Tibial artery (tissue), 4 donors: ENCODE data around the gene ANAPC7.

Source experiments
- DNase-seq, 2 donors: peaks; one replicate each; pipeline ENCODE4 v3.0.0-alpha.2; 2019
- H3K27ac ChIP-seq, 2 donors: fragments of 200-600 bp; sonication (generic) in 1 of 2; 1 replicate in 1 of 2; 2 replicates in 1 of 2; pipeline ENCODE4 v1.5.1; 2018 to 2019; ENCODE audit warnings: mild to moderate bottlenecking in 1 of 2
- H3K27me3 ChIP-seq, 2 donors: fragments of 200-600 bp; sonication (generic) in 1 of 2; one replicate each; pipeline versions ENCODE4 v1.5.1 to v1.6.0; 2016 to 2019
- H3K36me3 ChIP-seq, 3 donors: fragments of 200-600 bp; sonication (generic) in 2 of 3; one replicate each; pipeline ENCODE4 v1.5.1; 2016 to 2019; ENCODE audit warnings: mild to moderate bottlenecking in 2 of 3
- H3K4me1 ChIP-seq, 4 donors: fragments of 200-600 bp; sonication (generic) in 2 of 4; 1 replicate in 3 of 4; 2 replicates in 1 of 4; pipeline ENCODE4 v1.5.1; 2016 to 2019
- H3K4me3 ChIP-seq, 2 donors: fragments of 200-600 bp; sonication (generic) in 1 of 2; 1 replicate in 1 of 2; 2 replicates in 1 of 2; pipeline ENCODE4 v1.5.1; 2018 to 2019; ENCODE audit warnings: mild to moderate bottlenecking in 2 of 2
- H3K9me3 ChIP-seq, 3 donors: fragments of 200-600 bp; sonication (generic) in 1 of 3; one replicate each; pipeline ENCODE4 v1.5.1; 2016 to 2019
- CTCF ChIP-seq, 2 experiments: fragments of 200-600 bp in 1 of 2; fragments of 450-650 bp in 1 of 2; IDR thresholded peaks; one replicate each; pipeline ENCODE4 v1.5.1; 2017 to 2019; ENCODE audit warnings: antibody characterized with exemption in 2 of 2, mild to moderate bottlenecking in 1 of 2, moderate library complexity in 1 of 2
- intact Hi-C: fragments of 100-400 bp; cut with DNase I; formaldehyde crosslinking; loops from one replicate; pipeline ENCODE4 v1.15.0; 2023; ENCODE audit warnings: low total_unique reads

Gene ANAPC7

GRCh38 chr12:110347767-110348166 is 55.7 kb downstream of the ANAPC7 start:
- H3K27ac ChIP-seq = no peak overlapping the region
- no peaks in the 10 kb centered on the region for H3K27me3 ChIP-seq
- intact Hi-C loops = loop anchor here (2.0 kb wide), 1 partner anchor 13 kb away; no protein-coding TSS in a partner anchor
- no peak for TF ChIP-seq CTCF (IDR thresholded peaks at IDR 0.05)
- DNase-seq = no peak
- no peaks in the 10 kb centered on the region for H3K4me1 ChIP-seq
- H3K9me3 ChIP-seq = no peaks in the 10 kb centered on the region
- peaks cover 85 to 86% (median 85%) of the 10 kb centered on the region in 3 donors for H3K36me3 ChIP-seq
- H3K4me3 ChIP-seq = no peak overlapping the region

DNA sequence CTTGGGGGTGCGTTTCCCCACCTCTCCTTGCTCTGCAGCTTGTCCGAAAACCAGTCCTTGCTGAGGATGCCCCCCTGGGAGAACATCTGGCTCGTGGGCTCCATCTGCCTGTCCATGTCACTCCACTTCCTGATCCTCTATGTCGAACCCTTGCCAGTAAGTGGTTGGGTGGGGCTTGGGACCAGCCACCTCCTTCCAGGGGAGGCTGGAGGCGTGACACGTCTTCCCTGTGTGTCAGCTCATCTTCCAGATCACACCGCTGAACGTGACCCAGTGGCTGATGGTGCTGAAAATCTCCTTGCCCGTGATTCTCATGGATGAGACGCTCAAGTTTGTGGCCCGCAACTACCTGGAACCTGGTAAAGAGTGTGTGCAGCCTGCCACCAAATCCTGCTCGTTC is 57.5 kb downstream of the ANAPC7 start:
- Histone ChIP-seq H3K4me1 (no peaks in the 10 kb centered on the region), H3K27me3 (no peaks in the 10 kb centered on the region), H3K9me3 (no peaks in the 10 kb centered on the region), H3K36me3 (peaks cover 97 to 100% (median 99%) of the 10 kb centered on the region in 3 donors), H3K4me3 (no peak overlapping the region), H3K27ac (no peak overlapping the region)
- no peak for TF ChIP-seq CTCF (IDR thresholded peaks at IDR 0.05)
- no peak for DNase-seq
- intact Hi-C loops = no loop called here

DNA sequence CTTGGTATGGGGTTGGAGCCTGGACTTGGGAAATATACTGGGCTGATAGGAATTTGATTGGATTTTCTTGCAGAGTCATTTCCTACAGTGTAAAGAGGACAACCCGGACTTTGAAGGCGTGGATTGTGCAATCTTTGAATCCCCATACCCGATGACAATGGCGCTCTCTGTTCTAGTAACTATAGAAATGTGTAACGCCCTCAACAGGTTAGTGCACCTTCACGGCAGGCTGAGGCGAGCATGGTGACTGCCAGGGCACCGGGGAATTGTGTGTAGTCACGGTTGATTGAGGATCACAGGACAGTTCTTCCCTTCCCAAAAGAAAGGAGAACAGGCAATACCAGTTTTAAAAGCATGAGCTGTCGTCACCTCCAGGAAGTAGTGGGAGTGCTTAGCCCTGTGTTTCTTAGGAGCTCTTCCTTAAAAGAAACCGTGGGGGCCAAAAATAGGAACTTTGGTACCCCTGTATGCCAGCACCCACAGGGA is 58.3 kb downstream of the ANAPC7 start:
- Histone ChIP-seq H3K4me1 (no peaks in the 10 kb centered on the region), H3K36me3 (peaks cover 98 to 100% (median 99%) of the 10 kb centered on the region in 3 donors), H3K4me3 (no peak overlapping the region), H3K27ac (no peak overlapping the region), H3K27me3 (no peaks in the 10 kb centered on the region), H3K9me3 (no peaks in the 10 kb centered on the region)
- no peak for TF ChIP-seq CTCF (IDR thresholded peaks at IDR 0.05)
- DNase-seq = no peak
- intact Hi-C loops = no loop called here

DNA sequence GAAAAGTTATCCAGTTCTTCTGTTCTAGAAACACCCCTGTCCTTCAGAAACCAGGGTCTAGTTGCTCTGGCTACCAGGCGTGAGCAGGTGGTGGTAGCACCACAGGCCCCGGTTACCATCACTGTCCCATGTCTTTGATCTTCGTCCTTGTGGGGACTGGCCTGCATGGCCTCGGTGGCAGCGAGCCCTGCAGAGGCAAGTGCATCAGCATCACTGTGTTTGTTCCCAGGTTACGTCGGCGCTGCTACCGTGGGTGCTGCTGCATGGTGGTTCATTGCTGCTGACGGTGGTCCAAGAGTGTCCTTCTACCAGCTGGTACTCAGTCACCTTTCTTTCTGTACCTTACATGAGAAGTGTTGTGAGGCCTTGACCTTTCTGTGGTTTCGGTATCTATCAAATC is 58.9 kb downstream of the ANAPC7 start:
- TF ChIP-seq CTCF (IDR thresholded peaks at IDR 0.05) = no peak
- DNase-seq = no peak
- Histone ChIP-seq H3K4me1 (no peaks in the 10 kb centered on the region), H3K27ac (no peak overlapping the region), H3K36me3 (peaks cover 99 to 100% (median 100%) of the 10 kb centered on the region in 3 donors), H3K9me3 (no peaks in the 10 kb centered on the region), H3K4me3 (no peak overlapping the region), H3K27me3 (no peaks in the 10 kb centered on the region)
- intact Hi-C loops = no loop called here

GRCh38 chr12:110343736-110344555 is 59.6 kb downstream of the ANAPC7 start:
- no peaks in the 10 kb centered on the region for H3K9me3 ChIP-seq
- DNase-seq = no peak
- no peak for TF ChIP-seq CTCF (IDR thresholded peaks at IDR 0.05)
- intact Hi-C loops = no loop called here
- H3K27ac ChIP-seq = no peak overlapping the region
- peaks cover 99 to 100% (median 100%) of the 10 kb centered on the region in 3 donors for H3K36me3 ChIP-seq
- H3K27me3 ChIP-seq = no peaks in the 10 kb centered on the region
- H3K4me1 ChIP-seq = no peaks in the 10 kb centered on the region
- no peak overlapping the region for H3K4me3 ChIP-seq
